Progenitor cell of endocrine pancreas (in vitro differentiated cells): ENCODE measurements around the gene ITIH1. TPM values are rescaled to one million over a fixed set of nuclear protein-coding genes. Genes with fewer than 3 reads are reported as not detected.

Source experiments
- DNase-seq: peaks from one replicate; pipeline ENCODE4 v3.0.0; 2021; ENCODE audit warnings: low spot score; ENCODE audit not compliant: unreplicated experiment
- H3K27ac Mint-ChIP-seq: 2 replicates; pipeline ENCODE4 v1.8.0; 2021; ENCODE audit warnings: mild to moderate bottlenecking, moderate library complexity, mixed read lengths
- H3K27me3 Mint-ChIP-seq: 2 replicates; pipeline ENCODE4 v1.8.0; 2021; ENCODE audit warnings: mixed read lengths
- H3K36me3 Mint-ChIP-seq: 2 replicates; pipeline ENCODE4 v1.8.0; 2022; ENCODE audit warnings: mixed read lengths; ENCODE audit not compliant: insufficient read depth
- H3K4me1 Mint-ChIP-seq: 2 replicates; pipeline ENCODE4 v1.8.0; 2021; ENCODE audit warnings: low read depth, mixed read lengths
- H3K4me3 Mint-ChIP-seq: 2 replicates; pipeline ENCODE4 v1.8.0; 2021; ENCODE audit warnings: low read depth, mild to moderate bottlenecking, moderate library complexity, mixed read lengths
- H3K9me3 Mint-ChIP-seq: 2 replicates; pipeline ENCODE4 v1.8.0; 2021; ENCODE audit warnings: low read depth, mixed read lengths
- CTCF ChIP-seq: fragments of 200-600 bp; sonication (generic); IDR thresholded peaks from one replicate; pipeline ENCODE4 v1.5.0; 2021; ENCODE audit warnings: antibody characterized with exemption, mild to moderate bottlenecking; ENCODE audit not compliant: unreplicated experiment
- total RNA-seq: library from RNA; stranded (reverse); gene quantifications from 2 replicates; pipeline ENCODE4 v1.2.1, GENCODE V29; 2021

ITIH1 gene
- total RNA-seq, 1 donor from 2014 or later = 14.1 TPM

DNA sequence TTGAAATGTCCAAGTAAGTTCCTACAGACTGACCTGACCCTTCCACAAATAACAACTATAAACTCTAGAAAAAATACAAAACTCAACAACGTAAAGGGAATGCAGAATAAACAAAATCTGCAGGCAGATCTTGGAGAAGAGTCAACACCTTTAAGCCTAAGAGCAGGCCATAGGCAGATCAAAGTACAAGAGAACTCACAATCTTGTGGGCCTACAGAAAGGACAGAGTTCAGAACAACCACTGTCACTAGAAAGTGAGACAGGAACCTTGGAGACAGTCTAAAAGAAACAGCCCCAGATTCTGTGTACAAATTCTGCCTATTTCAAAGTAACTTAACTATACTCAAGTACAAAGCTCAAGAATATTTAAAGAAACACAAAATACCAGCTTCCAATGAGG lies 37.7 kb upstream of the ITIH1 start:
- no peak for DNase-seq
- TF ChIP-seq CTCF = no peak
- Mint-ChIP-seq H3K4me1 (no peaks in the 10 kb centered on the region), H3K27ac (no peak overlapping the region), H3K4me3 (no peak overlapping the region), H3K36me3 (peaks cover 40% of the 10 kb centered on the region), H3K9me3 (no peaks in the 10 kb centered on the region), H3K27me3 (no peaks in the 10 kb centered on the region)

- Mint-ChIP-seq H3K36me3 (peaks cover 40% of the 10 kb centered on the region), H3K4me1 (no peaks in the 10 kb centered on the region), H3K27me3 (no peaks in the 10 kb centered on the region), H3K27ac (no peak overlapping the region), H3K9me3 (no peaks in the 10 kb centered on the region), H3K4me3 (no peak overlapping the region)
- no peak for DNase-seq
- TF ChIP-seq CTCF = peak; percentile 54
Measured at GRCh38 chr3:52742418-52743041, 34.9 kb upstream of the ITIH1 start.

GRCh38 chr3:52743152-52743551 lies 34.2 kb upstream of the ITIH1 start:
- H3K36me3 Mint-ChIP-seq = peaks cover 40% of the 10 kb centered on the region
- TF ChIP-seq CTCF = no peak
- H3K27ac Mint-ChIP-seq = no peak overlapping the region
- DNase-seq = no peak
- H3K4me1 Mint-ChIP-seq = no peaks in the 10 kb centered on the region
- H3K4me3 Mint-ChIP-seq = no peak overlapping the region
- no peaks in the 10 kb centered on the region for H3K27me3 Mint-ChIP-seq
- H3K9me3 Mint-ChIP-seq = no peaks in the 10 kb centered on the region

DNA sequence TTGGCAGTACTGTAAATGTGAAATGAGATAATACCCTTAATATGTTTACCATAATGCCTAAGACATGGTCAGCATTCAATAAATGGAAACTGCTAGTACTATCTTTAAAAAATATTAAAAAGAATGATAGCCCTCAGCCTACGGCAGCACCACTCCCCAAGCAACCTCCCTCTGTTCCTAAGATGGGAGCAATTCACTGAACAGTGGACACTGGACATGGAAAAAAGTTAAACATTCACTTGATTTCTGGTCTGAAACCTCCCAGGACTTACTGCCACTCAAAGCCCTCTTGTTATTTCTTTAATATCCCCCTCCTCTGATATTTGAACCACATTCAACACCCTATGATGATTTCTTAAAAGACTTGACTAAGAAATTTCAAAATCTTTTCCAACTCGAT lies 33.7 kb upstream of the ITIH1 start:
- H3K36me3 Mint-ChIP-seq = peaks cover 45% of the 10 kb centered on the region
- H3K27ac Mint-ChIP-seq = peak overlapping the region; percentile 88
- no peak for DNase-seq
- no peak for TF ChIP-seq CTCF
- no peaks in the 10 kb centered on the region for H3K9me3 Mint-ChIP-seq
- H3K4me3 Mint-ChIP-seq = no peak overlapping the region
- H3K27me3 Mint-ChIP-seq = no peaks in the 10 kb centered on the region
- no peaks in the 10 kb centered on the region for H3K4me1 Mint-ChIP-seq

DNA sequence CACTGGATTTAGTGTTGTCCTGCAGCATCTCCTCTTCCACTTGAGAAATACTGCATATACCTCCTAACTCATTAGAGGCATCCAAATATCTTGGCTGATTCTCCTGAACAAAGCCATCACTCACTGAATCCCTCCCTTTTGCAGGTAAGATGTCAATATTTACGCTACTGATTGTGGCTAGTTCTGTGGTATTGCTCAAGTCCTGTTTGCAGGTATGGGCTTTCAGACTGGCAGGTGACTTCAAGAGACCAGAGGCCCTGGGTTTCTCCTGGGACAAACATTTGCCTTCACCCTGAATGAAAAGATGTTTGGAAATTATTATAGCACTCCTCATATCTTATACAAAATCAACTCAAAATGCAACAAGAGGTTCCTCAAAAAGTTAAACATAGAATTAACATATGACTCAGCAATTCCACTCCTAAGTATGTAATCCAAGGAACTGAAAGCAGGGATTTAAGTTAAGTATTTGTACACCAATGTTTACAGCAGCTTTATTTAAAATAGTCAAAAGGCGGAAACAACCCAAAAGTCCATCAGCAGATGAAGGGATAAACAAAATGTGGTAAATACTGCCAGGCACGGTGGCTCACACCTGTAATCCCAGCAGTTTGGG lies 25.2 kb upstream of the ITIH1 start:
- no peak for DNase-seq
- no peak for TF ChIP-seq CTCF
- H3K27ac Mint-ChIP-seq = no peak overlapping the region
- no peak overlapping the region for H3K4me3 Mint-ChIP-seq
- H3K9me3 Mint-ChIP-seq = peaks cover 3% of the 10 kb centered on the region
- H3K36me3 Mint-ChIP-seq = peaks cover 43% of the 10 kb centered on the region
- H3K27me3 Mint-ChIP-seq = no peaks in the 10 kb centered on the region
- no peaks in the 10 kb centered on the region for H3K4me1 Mint-ChIP-seq
